ENCODE data around the gene FAM50B.

FAM50B gene, protein sequence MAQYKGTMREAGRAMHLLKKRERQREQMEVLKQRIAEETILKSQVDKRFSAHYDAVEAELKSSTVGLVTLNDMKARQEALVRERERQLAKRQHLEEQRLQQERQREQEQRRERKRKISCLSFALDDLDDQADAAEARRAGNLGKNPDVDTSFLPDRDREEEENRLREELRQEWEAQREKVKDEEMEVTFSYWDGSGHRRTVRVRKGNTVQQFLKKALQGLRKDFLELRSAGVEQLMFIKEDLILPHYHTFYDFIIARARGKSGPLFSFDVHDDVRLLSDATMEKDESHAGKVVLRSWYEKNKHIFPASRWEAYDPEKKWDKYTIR
- total RNA-seq = 0.11 to 4.0 (median 1.7) reads per million in 18 experiments

DNA sequence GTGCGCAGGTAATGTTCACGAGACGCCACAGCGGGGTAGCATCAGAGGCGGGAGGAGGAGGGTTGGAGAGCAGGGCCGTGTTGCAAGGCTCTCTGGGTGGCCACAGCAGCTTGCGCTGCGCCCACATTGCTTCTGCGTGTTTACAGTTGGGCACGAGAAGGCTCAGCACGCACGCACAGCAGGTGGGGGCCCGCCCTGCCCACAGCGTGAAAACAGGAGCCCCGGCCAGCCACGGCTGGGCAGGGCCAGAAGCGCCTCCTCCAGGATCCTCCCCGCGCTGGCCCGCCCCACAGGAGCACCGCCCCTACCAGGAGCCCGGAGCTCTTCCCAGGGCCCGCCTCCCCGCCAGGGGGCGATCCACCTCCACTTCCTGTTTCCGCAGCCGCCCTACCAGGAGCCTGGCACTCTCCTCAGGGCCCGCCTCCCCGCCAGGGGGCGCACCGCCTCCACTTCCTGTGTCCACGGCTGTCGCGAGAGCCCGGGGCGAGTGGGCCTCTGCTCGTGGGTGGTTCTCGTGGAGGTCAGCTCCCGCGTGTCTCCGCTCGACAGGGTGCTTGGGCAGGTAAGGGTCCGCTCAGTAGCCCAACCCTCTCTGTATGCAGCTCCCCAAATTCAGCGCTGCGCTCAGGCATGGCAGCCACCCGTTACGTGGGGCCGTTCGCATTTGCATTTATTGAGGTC is at the start of gene FAM50B:
TSS of gene FAM50B (plus strand) at position 449 of the 681 bp plus-strand sequence. CDS start 439 bp downstream, outside the sequence.
- peak; percentile 91 to 93 for DNase-seq

DNA sequence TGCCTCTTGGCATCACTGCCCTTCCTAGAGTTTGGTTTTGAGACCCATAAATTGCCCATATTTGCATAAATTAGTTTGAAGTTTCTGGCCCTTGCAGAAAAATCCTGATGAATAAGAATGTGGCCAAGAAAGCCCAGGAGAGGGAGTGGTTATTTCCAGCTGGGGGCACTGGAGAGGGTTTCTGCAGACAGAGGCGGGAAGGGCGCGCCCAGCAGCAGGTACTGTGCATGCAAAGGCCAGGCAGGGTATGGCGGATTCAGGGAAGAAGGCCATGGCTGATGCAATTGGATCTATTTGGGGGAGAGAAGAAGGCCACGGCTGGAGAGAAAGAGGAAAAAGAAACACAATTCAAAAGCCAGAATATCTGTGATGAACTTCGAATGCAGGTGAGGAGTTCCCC is 49.5 kb upstream of the FAM50B start:
- no peak for DNase-seq

DNA sequence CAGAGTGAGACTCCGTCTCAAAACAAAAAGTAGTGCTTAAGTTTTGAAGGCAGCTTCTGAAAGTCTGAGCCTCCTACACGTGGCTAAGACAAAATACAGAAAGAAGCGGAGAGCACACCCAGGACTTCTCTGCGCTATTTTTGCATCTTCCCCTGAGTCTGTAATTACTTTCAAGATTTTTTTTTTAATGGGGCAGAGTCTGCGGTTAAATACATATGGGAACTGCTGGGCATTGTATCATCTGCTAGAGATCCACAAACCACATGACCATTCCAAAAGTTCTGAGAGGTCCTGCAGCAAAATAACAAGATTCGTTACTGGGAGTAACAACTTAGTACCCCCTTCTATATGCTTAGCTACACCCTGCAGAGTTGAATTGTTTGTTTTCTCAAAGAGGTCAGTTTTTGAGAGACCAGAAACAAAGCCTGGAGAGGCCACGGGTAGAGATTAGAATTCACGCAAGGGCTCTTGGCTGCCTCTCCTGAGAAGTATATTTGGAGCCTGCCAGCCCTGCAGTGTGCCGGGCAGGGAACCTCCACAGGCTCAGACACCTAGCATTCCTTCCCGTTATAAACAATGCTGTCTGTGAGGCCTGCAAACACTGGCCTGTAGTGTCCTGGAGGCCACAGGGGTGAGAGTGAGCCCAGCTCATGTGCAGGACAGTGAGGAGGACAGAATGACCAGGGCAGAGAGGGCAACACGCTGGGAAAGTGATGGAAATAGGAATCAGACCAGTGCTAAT is 48.2 kb upstream of the FAM50B start:
- DNase-seq = no peak

- no peak for DNase-seq
Measured at GRCh38 chr6:3801960-3802359, 47.2 kb upstream of the FAM50B start.

- DNase-seq = no peak
Measured at GRCh38 chr6:3803627-3804468, 45.3 kb upstream of the FAM50B start.

GRCh38 chr6:3804964-3805363 is 44.2 kb upstream of the FAM50B start:
- DNase-seq = no peak

GRCh38 chr6:3805448-3806123 is 43.6 kb upstream of the FAM50B start:
- DNase-seq = no peak

GRCh38 chr6:3806169-3806922 is 42.8 kb upstream of the FAM50B start:
- no peak for DNase-seq

DNA sequence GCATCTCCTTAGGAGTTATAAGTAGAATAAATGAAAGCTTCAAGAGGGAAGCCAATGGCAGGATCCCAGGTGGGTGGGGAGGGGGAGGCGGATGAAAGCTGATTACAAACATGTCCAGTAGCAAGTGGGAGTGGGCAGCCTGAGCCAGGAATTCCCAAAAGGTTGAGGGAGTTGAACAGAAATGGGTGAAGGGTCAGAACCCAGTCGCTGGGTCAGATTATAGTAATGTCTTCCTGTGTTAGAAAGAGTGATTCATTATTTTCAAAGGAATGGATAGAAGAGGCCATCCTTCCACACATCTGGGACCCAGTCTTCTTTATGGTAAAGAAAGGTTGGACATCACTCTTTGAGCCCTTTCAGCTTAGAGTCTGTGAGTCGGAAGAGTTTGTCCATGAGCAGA is 41.0 kb upstream of the FAM50B start:
- no peak for DNase-seq

DNA sequence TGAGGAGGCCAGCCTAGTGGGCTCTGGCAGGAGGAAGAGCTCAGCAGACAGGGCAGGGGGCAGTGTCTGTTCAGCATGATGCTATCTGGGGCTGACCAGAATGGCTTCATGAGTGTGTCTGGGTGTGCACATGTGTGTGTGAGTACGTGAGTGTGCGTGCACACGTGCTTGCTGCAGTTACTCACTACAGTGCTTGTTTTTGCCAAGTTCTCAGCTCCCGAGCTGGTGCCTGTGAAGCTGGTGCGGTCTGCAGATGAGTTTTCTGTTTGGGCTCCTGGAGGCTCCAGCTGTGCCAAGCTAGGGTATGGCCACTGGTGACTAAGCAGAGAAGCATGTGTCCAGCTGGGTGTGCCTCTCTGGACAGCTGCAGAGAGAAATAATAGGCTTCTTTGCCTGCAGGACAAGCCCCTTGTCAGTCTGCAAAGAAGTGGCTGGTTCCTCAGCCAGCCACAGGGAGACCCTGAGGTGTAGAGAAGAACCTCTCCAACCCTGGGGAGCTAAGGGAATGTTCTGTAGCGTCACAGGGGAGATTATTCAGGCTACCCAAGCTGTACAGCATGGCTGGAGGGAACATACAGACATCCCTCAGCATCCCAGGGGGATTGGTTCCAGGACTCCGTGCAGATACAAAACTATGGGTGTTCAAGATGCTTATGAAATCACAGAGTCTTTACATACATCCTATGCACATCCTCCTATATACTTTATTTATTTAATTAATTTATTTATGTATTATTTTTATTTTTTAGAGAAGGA is 40.2 kb upstream of the FAM50B start:
- DNase-seq = no peak

- no peak for DNase-seq
Measured at GRCh38 chr6:3809515-3809891, 39.7 kb upstream of the FAM50B start.

DNA sequence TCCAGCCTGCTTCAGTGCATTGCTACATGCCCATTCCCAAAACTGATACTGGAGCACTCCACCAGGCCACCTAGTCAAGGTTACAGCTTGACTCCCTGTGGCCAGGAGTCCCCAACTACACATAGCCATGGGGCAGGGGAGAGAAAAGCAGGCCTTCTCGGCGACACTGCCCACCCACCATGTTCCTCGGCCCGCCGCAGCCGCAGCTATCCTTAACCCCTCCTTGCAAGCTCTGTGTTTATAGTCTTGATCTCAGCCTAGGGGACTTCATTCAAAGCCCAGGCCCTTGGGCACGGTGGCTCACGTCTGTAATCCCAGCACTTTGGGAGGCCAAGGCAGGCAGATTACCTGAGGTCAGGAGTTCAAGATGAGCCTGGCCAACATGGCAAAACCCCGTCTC is 39.2 kb upstream of the FAM50B start:
- DNase-seq = no peak

- DNase-seq = no peak
Measured at GRCh38 chr6:3811191-3811590, 38.0 kb upstream of the FAM50B start.

- no peak for DNase-seq
Measured at GRCh38 chr6:3812596-3812995, 36.6 kb upstream of the FAM50B start.

- DNase-seq = peak; percentile 22 to 49
Measured at GRCh38 chr6:3813150-3813780, 35.9 kb upstream of the FAM50B start.

DNA sequence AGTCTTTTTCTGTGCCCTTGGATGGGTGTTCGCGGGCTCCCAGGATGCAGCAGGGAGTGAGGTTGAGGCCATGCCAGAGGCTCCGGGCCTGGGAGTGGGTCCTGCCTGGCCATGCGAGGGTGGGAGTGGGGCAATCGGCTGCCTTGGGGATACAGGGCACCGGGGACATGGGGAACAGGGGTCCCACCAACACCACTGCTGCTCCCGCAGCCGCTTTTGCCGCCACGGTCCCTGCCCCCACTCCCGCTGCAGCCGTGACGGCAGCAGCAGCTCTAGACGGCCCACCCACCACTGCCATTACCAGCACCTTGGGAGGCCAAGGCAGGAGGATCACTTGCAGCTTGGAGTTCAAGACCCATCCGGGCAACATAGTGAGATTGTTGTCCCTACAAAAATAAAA is 35.3 kb upstream of the FAM50B start:
- no peak for DNase-seq

DNA sequence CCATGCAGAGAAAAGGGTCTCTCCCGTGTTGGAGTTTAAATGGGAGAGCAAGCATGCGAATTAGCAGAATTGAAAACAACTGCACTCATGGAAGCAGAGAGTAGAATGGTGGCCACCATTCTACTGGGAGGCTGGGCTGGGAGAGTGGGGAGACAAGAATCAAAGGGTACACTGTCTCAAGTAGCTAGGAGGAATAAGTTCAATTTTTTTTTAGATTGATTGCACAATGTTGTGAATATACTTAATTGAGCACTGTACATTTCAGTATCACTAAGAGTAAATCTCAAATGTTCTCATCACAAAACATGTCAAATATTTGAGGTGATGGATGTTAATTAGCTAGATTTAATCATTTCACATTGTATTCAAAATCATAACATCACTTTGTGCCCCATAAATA is 34.6 kb upstream of the FAM50B start:
- no peak for DNase-seq

DNA sequence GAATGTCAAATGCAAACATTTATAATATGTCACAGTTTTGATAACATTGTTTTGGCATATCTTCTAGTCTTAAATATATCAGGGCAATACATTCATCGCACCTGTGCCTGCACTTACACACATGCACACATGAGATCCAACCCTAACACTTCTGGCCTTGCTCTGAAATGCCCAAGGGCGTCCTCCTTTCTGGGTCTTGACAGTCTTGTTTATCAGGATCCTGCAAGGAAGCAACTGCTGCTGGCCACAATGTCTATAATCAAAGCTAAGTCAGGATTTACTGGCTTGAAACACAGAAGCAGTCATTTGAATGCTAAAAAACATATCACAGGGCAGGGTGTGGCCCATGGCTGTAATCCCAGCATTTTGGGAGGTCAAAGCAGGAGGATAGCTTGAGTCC is 32.9 kb upstream of the FAM50B start:
- DNase-seq = no peak

GRCh38 chr6:3819161-3820110 is 29.7 kb upstream of the FAM50B start:
- no peak for DNase-seq
